ENCODE data around the gene GNAS-AS1. TPM values are rescaled to one million over a fixed set of nuclear protein-coding genes. Genes with fewer than 3 reads are reported as not detected.

GNAS-AS1 gene
- total RNA-seq, 1 donor from 2014 or later: 1.7 TPM

DNA sequence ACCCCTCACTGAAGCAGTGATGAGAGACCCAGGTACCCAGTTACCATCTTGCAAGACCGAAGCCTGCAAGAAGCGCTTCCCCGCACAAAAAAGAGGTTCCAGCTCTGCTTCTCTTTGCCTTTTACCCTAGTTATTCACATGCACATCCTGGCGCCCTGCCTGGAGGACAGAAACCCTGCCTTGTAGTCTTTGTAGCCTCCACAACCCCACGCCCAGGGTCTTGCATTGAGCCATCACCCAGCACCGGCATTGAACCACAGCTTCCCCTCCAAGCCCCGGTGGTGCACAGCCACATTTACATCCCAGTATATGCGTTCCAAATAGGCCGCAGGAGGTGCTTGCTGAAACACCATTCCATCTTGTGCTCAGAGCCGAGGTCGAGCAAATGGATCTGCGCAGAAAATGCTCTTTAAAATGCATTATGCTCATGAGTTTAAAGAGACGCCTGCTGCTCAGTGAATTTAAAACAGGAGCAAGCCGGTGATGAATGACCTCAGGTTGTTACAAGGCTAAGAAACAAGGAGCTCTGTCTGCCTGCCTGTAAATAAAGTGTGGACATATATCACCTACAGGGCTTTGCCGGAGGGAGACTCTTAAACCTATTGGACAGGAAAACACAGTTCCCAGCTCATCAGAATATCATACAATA is 61.7 kb downstream of the GNAS-AS1 start:
- Mint-ChIP-seq H3K4me3 (no peak overlapping the region), H3K27ac (no peak overlapping the region), H3K4me1 (ENCODE audit: low read depth) (no peaks in the 10 kb centered on the region), H3K27me3 (ENCODE audit: insufficient read depth) (peaks cover 23% of the 10 kb centered on the region), H3K9me3 (no peaks in the 10 kb centered on the region), H3K36me3 (ENCODE audit: low read depth) (no peaks in the 10 kb centered on the region)
- intact Hi-C loops (cut with micrococcal nuclease): no loop called here
- DNase-seq (ENCODE audit: low spot score): no peak

DNA sequence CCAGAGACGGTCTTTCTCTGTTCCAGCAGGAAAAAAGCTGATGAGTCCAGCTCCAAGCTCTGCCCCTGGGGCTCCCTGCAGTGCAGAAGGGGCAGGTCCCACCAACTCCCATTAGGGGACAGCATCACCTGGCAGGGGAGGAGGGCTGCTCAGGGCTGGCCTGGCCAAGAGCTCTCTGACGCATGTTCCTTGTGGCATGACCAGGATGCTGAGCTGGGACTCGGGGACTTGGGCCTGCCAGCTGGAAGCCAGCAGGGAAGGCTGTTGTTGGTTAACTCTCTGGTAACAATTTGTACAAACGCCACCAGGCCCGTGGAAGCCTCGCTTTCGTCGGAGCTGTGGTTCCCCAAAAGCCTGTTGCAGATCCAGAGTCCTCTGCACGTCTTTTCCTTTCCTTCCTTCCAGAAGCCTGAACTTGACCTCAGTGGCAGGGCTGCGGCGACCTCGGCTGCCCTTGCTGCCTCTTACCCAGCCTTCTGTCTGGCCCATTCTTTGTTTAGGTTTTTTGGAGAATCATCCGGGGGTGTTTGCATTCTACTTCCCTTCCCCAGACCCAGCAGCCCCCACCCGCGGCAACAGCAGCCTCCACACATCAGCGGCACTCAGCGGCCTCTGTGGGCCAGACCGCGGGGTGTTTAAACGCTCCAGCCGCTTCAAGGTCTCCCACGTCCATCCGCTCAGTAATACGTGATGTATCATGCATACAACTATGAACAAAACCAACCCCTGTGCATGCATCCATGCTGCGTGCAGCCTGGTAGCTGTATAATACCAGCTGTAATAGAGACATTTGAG is 63.3 kb downstream of the GNAS-AS1 start:
- Mint-ChIP-seq H3K4me3 (no peak overlapping the region), H3K36me3 (ENCODE audit: low read depth) (no peaks in the 10 kb centered on the region), H3K27ac (no peak overlapping the region), H3K27me3 (ENCODE audit: insufficient read depth) (peaks cover 31% of the 10 kb centered on the region), H3K4me1 (ENCODE audit: low read depth) (no peaks in the 10 kb centered on the region), H3K9me3 (no peaks in the 10 kb centered on the region)
- intact Hi-C loops (cut with micrococcal nuclease): no loop called here
- no peak for DNase-seq (ENCODE audit: low spot score)

DNA sequence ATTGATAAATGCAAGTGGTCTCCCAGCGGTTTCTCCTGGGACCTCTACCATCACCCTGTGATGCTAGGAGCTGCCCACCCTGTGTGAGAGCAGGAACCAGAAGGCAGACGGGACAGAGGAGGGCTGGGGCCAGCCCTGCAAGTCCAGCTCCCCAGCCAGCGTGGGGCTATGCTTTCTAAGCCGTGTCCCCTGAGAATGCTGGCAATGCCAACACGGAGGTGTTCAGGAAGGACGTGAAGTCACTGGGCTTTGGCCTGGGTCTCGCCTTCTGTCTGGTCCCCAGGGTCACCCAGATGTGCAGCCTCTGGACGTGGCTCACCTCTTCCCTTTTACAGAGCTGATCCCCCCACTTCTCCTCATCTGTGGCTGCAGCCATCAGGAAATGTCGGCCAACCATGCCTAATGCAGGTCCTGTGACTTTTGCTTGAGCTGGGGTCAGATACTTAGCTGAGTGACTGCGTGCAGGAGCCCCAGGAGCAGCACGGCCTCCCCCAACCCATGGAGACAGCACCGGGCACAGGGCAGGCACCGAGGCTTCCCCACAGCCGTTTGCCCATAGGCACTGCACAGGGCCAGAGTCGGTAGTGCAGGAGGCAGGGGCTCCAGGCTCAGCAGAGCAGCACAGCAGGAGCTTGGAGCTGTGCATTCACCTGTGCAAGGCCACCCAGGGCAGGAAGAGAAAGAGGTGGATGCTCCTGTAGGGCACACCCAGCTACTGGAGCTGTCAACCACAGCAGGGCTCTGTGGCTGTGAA is 66.2 kb downstream of the GNAS-AS1 start:
- Mint-ChIP-seq H3K36me3 (ENCODE audit: low read depth) (no peaks in the 10 kb centered on the region), H3K27me3 (ENCODE audit: insufficient read depth) (peaks cover 50% of the 10 kb centered on the region), H3K27ac (no peak overlapping the region), H3K4me3 (no peak overlapping the region), H3K9me3 (no peaks in the 10 kb centered on the region), H3K4me1 (ENCODE audit: low read depth) (no peaks in the 10 kb centered on the region)
- intact Hi-C loops (cut with micrococcal nuclease): no loop called here
- no peak for DNase-seq (ENCODE audit: low spot score)

DNA sequence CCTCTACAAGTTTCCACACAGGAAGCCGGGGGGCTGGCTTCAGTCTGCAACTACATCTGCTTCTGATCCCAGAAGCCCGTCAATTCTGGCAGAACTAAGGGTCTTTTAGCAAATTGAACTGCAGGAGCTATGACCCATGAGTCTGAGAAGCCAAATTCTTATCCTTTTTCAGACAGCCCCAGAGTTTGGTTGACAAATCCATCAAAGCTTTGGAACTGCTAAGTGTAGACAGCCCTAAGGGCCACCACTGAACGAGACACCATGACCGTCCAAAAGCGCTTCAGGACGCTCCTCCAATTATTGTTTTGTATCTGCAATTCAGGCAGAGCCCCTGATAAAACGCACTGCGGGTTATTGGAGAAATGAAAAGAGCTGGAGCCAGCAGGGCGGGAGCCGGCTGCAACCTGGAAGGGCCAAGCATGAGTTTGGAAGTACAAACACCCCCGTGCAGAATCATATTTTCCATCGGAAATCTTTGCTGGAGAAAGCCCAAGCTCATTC is 67.1 kb downstream of the GNAS-AS1 start:
- H3K27ac Mint-ChIP-seq: no peak overlapping the region
- peaks cover 54% of the 10 kb centered on the region for H3K27me3 Mint-ChIP-seq (ENCODE audit: insufficient read depth)
- intact Hi-C loops (cut with micrococcal nuclease): no loop called here
- no peaks in the 10 kb centered on the region for H3K4me1 Mint-ChIP-seq (ENCODE audit: low read depth)
- H3K9me3 Mint-ChIP-seq: no peaks in the 10 kb centered on the region
- no peak for DNase-seq (ENCODE audit: low spot score)
- H3K36me3 Mint-ChIP-seq (ENCODE audit: low read depth): no peaks in the 10 kb centered on the region
- H3K4me3 Mint-ChIP-seq: no peak overlapping the region

DNA sequence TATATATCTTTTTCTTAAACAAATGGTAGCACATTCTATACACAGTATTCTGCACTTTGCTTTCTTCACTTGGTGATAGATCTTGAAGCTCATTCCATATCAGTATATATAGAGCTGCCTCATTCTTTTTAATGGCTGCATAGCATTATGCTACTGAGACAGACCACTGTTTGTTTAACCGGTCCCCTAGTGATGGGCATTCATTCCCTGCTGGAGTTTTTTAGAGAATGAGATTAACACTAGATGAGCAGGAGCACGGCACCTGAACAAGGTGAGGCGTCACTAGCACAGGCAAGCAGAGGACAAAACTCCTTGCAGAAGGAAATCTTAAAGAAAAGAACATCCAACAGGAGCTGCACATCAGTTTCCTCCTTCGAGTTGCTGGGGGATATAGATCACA is 69.6 kb downstream of the GNAS-AS1 start:
- no peak overlapping the region for H3K27ac Mint-ChIP-seq
- no peaks in the 10 kb centered on the region for H3K9me3 Mint-ChIP-seq
- no peaks in the 10 kb centered on the region for H3K36me3 Mint-ChIP-seq (ENCODE audit: low read depth)
- peaks cover 59% of the 10 kb centered on the region for H3K27me3 Mint-ChIP-seq (ENCODE audit: insufficient read depth)
- H3K4me3 Mint-ChIP-seq: no peak overlapping the region
- intact Hi-C loops (cut with micrococcal nuclease): no loop called here
- DNase-seq (ENCODE audit: low spot score): no peak
- no peaks in the 10 kb centered on the region for H3K4me1 Mint-ChIP-seq (ENCODE audit: low read depth)

DNA sequence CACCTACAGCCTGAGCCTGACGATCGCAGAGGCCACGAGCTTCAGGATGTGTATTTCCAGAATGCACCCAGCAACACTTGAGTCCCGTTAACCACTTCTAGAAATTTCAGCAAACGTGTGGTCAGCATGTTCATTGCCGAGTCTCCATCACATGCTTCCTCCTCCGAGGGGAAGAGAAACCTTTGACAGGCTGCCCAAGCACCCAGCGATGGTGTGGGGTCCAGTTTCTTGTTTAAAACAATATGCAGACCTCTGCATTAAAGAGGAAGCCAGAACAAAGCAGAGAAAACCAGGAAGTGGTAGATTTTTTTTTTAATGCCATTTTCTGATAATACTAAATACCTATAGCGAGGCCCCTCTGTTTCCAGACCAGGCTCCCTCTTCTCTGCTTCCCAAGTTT is 71.9 kb downstream of the GNAS-AS1 start:
- Mint-ChIP-seq H3K4me1 (ENCODE audit: low read depth) (no peaks in the 10 kb centered on the region), H3K27me3 (ENCODE audit: insufficient read depth) (peaks cover 55% of the 10 kb centered on the region), H3K4me3 (no peak overlapping the region), H3K27ac (no peak overlapping the region), H3K36me3 (ENCODE audit: low read depth) (no peaks in the 10 kb centered on the region), H3K9me3 (no peaks in the 10 kb centered on the region)
- no peak for DNase-seq (ENCODE audit: low spot score)
- intact Hi-C loops (cut with micrococcal nuclease): no loop called here

DNA sequence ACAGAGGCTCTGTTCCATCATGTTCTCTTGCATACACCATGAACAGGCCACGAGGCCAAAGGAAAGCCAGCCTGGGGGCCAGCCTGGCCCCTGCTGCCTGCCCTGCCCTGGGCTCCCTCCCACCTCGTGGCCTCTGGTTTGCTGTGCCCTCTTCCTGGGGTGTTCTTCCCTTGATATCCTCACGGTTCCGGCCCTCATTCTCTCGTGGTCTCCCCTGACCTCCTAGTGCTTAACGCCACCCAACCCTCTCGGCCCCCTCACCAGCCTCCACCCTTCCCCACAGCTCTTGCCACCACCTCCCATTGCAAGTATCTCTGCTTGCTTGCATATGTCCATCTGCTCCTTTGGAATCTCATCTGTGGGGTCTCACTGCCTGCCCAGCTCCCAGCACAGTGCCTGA is 73.0 kb downstream of the GNAS-AS1 start:
- no peaks in the 10 kb centered on the region for H3K4me1 Mint-ChIP-seq (ENCODE audit: low read depth)
- no peak overlapping the region for H3K4me3 Mint-ChIP-seq
- no peaks in the 10 kb centered on the region for H3K9me3 Mint-ChIP-seq
- H3K27me3 Mint-ChIP-seq (ENCODE audit: insufficient read depth): peaks cover 48% of the 10 kb centered on the region
- H3K36me3 Mint-ChIP-seq (ENCODE audit: low read depth): no peaks in the 10 kb centered on the region
- no peak overlapping the region for H3K27ac Mint-ChIP-seq
- intact Hi-C loops (cut with micrococcal nuclease): no loop called here
- DNase-seq (ENCODE audit: low spot score): no peak

DNA sequence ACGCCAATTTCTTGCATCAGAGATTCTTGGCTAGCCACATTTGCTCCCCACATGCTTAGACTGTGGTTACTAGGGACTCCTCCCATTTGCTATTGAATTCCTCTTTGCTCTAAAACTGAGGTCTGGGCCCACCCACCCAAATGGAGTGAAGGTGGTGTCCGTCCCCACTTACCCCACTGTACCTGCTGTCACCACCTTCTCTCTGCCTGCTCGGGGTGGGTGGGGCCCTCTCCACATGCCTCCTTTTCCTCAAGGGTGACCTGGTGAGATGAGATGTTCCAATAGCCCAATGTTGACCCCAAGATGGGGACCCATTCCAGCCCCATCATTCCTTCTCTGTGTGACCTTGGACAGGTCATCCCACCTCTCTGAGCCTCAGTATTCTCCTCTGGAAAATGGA is 74.6 kb downstream of the GNAS-AS1 start:
- Mint-ChIP-seq H3K4me1 (ENCODE audit: low read depth) (no peaks in the 10 kb centered on the region), H3K36me3 (ENCODE audit: low read depth) (no peaks in the 10 kb centered on the region), H3K27ac (no peak overlapping the region), H3K4me3 (no peak overlapping the region), H3K27me3 (ENCODE audit: insufficient read depth) (peaks cover 37% of the 10 kb centered on the region), H3K9me3 (no peaks in the 10 kb centered on the region)
- no peak for DNase-seq (ENCODE audit: low spot score)
- intact Hi-C loops (cut with micrococcal nuclease): no loop called here

DNA sequence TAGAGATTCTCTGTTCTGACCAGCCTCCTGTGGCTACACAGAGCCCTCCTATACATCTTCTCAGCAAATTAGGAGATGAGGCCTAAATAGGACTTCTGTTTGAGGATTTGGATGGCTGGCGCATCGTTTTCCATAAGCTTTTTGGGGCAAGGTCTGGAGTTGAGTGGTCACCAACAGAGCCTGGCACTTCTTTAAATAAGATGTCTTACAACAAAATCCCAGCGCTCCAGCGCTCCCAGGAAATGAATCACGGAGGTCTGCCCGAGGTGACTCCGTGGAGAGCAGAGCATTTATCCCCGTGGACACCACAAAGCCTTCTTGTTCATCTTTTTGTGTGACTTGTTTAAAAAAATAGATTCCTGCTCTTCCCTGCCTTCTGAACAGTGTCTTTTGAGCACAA is 75.3 kb downstream of the GNAS-AS1 start:
- no peak overlapping the region for H3K4me3 Mint-ChIP-seq
- no peaks in the 10 kb centered on the region for H3K9me3 Mint-ChIP-seq
- no peaks in the 10 kb centered on the region for H3K4me1 Mint-ChIP-seq (ENCODE audit: low read depth)
- DNase-seq (ENCODE audit: low spot score): no peak
- H3K27me3 Mint-ChIP-seq (ENCODE audit: insufficient read depth): peaks cover 34% of the 10 kb centered on the region
- H3K27ac Mint-ChIP-seq: no peak overlapping the region
- intact Hi-C loops (cut with micrococcal nuclease): no loop called here
- H3K36me3 Mint-ChIP-seq (ENCODE audit: low read depth): no peaks in the 10 kb centered on the region

DNA sequence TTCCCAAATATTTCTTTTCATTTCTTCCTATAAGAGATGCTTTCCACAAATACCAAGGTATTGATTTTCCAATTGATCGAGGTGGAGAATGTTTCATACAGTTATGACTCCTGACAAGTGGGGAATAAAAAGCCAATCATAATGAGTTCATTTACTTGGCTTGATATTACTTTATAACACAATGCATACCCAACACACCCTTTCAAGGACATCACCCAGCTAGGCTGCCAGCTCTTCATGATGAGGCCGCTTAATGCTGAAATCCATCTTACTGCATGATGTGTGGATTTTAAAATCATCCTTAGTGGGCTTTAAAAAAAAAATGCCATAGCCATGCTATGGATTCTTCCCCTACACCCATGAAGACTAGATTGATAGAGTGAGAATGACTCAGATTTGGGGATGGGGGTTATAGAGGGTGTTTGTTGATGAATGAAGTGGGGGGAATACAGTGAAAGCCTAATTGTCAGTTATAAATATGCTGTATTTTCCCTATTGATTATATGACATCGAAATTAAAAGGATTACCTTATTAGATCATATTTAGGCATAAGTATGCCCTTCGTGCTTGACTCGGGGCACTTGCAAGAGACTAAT is 75.9 kb downstream of the GNAS-AS1 start:
- Mint-ChIP-seq H3K27ac (no peak overlapping the region), H3K36me3 (ENCODE audit: low read depth) (no peaks in the 10 kb centered on the region), H3K4me3 (no peak overlapping the region), H3K4me1 (ENCODE audit: low read depth) (no peaks in the 10 kb centered on the region), H3K9me3 (no peaks in the 10 kb centered on the region), H3K27me3 (ENCODE audit: insufficient read depth) (peaks cover 32% of the 10 kb centered on the region)
- intact Hi-C loops (cut with micrococcal nuclease): no loop called here
- DNase-seq (ENCODE audit: low spot score): no peak

DNA sequence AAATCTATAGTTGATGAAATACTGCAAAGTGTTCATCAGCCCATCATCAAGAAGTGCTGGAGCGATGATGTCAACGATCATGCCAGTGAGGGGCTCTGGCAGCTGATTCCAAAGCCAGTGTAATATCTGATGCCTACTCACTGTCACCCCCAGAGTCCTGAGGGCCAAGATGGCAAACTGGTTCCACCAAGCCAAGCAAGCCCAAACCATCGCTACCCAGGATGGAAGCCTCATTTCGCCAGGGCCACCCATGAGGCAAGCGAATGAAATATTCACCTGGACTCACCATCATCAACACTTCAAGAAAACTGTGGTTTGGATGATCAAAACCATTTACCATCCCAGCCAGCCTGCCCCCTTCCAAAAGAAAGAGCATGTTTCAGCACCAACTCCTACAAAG is 76.5 kb downstream of the GNAS-AS1 start:
- intact Hi-C loops (cut with micrococcal nuclease): no loop called here
- H3K4me3 Mint-ChIP-seq: no peak overlapping the region

DNA sequence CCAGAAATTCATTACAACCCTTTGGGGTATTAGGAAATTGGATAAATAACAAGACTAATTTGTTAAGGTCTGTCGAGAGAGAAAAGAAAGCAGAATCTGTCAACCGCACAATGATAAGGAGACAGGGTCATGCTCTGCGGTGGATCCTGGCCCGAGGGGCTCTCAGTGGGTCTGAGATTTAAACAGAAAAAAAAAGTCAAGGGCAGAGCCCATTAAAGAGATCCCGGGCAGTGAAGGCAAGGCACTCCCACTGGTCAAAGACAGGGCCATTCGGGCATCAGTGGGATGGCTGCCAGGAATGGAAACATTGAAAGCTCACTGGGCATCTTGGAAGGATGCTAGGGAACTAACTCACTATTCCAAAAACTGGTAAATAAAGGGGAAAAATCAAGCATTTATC is 77.9 kb downstream of the GNAS-AS1 start:
- Mint-ChIP-seq H3K27me3 (ENCODE audit: insufficient read depth) (peaks cover 27% of the 10 kb centered on the region), H3K4me3 (no peak overlapping the region), H3K36me3 (ENCODE audit: low read depth) (no peaks in the 10 kb centered on the region), H3K9me3 (no peaks in the 10 kb centered on the region), H3K27ac (no peak overlapping the region), H3K4me1 (ENCODE audit: low read depth) (no peaks in the 10 kb centered on the region)
- no peak for DNase-seq (ENCODE audit: low spot score)
- intact Hi-C loops (cut with micrococcal nuclease): no loop called here

More for the DNA sequence above, 76.5 kb downstream of the GNAS-AS1 start:
- H3K36me3 Mint-ChIP-seq (ENCODE audit: low read depth): no peaks in the 10 kb centered on the region
- peaks cover 29% of the 10 kb centered on the region for H3K27me3 Mint-ChIP-seq (ENCODE audit: insufficient read depth)
- no peaks in the 10 kb centered on the region for H3K4me1 Mint-ChIP-seq (ENCODE audit: low read depth)
- no peak overlapping the region for H3K27ac Mint-ChIP-seq
- DNase-seq (ENCODE audit: low spot score): no peak
- no peaks in the 10 kb centered on the region for H3K9me3 Mint-ChIP-seq
